Right lobe of liver (tissue), 4 donors: ENCODE measurements around the gene CADM2.

Experiments
- CTCF ChIP-seq, 4 donors: fragments of 200-600 bp in 3 of 4; fragments of 450-650 bp in 1 of 4; IDR thresholded peaks; one replicate each; pipeline versions ENCODE4 v1.5.1 to v1.8.0; 2016 to 2022; ENCODE audit warnings: antibody characterized with exemption in 4 of 4, mild to moderate bottlenecking in 2 of 4
- POLR2A ChIP-seq: fragments of 450-650 bp; IDR thresholded peaks from one replicate; pipeline ENCODE4 v1.6.1; 2017; ENCODE audit warnings: antibody characterized with exemption, mild to moderate bottlenecking
- donor health status: DM: no; HTN: no; CAD: no.
- donor health status: DM: no; HTN: no; CAD: no.
- donor health status: DM: no; HTN: yes; CAD: no.

- TF ChIP-seq CTCF (IDR thresholded peaks at IDR 0.05) (no peak), POLR2A (no peak)
Measured at GRCh38 chr3:86047161-86047560, 1088.4 kb downstream of the CADM2 start.
